HG02798 (cell line): ENCODE results near the gene RPL11.
"Not testable (repeated sequence)": the region's sequence is repeated elsewhere in the genome, so short reads cannot be mapped to it uniquely, and the experiment has no call there.

Source experiments
- ATAC-seq: cut with Tn5 transposase; IDR thresholded peaks from one replicate; pipeline ENCODE4 v1.9.1; 2021; ENCODE audit warnings: mild to moderate bottlenecking; ENCODE audit not compliant: unreplicated experiment, poor library complexity

The RPL11 gene

GRCh38 chr1:23691499-23692307 is at the start of gene RPL11:
Gene RPL11, plus strand, starts transcription at chr1:23691806. Its CDS starts 18 bp downstream, at chr1:23691824.
- ATAC-seq, result peak; percentile 97

GRCh38 chr1:23643736-23644554 is 47.7 kb upstream of the RPL11 start:
- ATAC-seq, result no peak

- ATAC-seq, result no peak
Observed at GRCh38 chr1:23644555-23644866, 47.1 kb upstream of the RPL11 start.

- ATAC-seq, result no peak
Observed at GRCh38 chr1:23645338-23645737, 46.3 kb upstream of the RPL11 start.

- no peak for ATAC-seq
Observed at GRCh38 chr1:23646091-23646490, 45.5 kb upstream of the RPL11 start.

- no peak for ATAC-seq
Observed at GRCh38 chr1:23646541-23646940, 45.1 kb upstream of the RPL11 start.

GRCh38 chr1:23648576-23648975 is 43.0 kb upstream of the RPL11 start:
- no peak for ATAC-seq

GRCh38 chr1:23649157-23649556 is 42.4 kb upstream of the RPL11 start:
- ATAC-seq, result not testable (repeated sequence)

GRCh38 chr1:23650344-23650990 is 41.1 kb upstream of the RPL11 start:
- ATAC-seq, result no peak

GRCh38 chr1:23651069-23651808 is 40.4 kb upstream of the RPL11 start:
- no peak for ATAC-seq

- ATAC-seq, result peak; percentile 39
Observed at GRCh38 chr1:23657659-23658275, 33.8 kb upstream of the RPL11 start.

- ATAC-seq, result no peak
Observed at GRCh38 chr1:23660671-23661070, 30.9 kb upstream of the RPL11 start.

GRCh38 chr1:23661887-23662286 is 29.7 kb upstream of the RPL11 start:
- ATAC-seq, result no peak

GRCh38 chr1:23664837-23665795 is 26.5 kb upstream of the RPL11 start:
- no peak for ATAC-seq

- ATAC-seq, result no peak
Observed at GRCh38 chr1:23667411-23667810, 24.2 kb upstream of the RPL11 start.

- no peak for ATAC-seq
Observed at GRCh38 chr1:23670709-23671108, 20.9 kb upstream of the RPL11 start.

- no peak for ATAC-seq
Observed at GRCh38 chr1:23673086-23673813, 18.4 kb upstream of the RPL11 start.

- ATAC-seq, result no peak
Observed at GRCh38 chr1:23679815-23680214, 11.8 kb upstream of the RPL11 start.
